CD4-positive, alpha-beta T cell treated with Interleukin-10 for 1 hour (primary cell): ENCODE measurements around the gene TSSC4.

Experiments used
- DNase-seq: peaks from one replicate; pipeline ENCODE4 v3.0.0-alpha.2; 2020

The TSSC4 gene

GRCh38 chr11:2451916-2452315 lies 51.4 kb downstream of the TSSC4 start:
- no peak for DNase-seq

- no peak for DNase-seq
Measured at GRCh38 chr11:2452321-2453012, 51.9 kb downstream of the TSSC4 start.

- DNase-seq: no peak
Measured at GRCh38 chr11:2453436-2453835, 52.9 kb downstream of the TSSC4 start.
